ENCODE measurements around the gene MYORG. TPM values are rescaled to one million over a fixed set of nuclear protein-coding genes. Genes with fewer than 3 reads are reported as not detected.

The MYORG gene
- polyA plus RNA-seq, 1 experiment: 0.19 TPM

DNA sequence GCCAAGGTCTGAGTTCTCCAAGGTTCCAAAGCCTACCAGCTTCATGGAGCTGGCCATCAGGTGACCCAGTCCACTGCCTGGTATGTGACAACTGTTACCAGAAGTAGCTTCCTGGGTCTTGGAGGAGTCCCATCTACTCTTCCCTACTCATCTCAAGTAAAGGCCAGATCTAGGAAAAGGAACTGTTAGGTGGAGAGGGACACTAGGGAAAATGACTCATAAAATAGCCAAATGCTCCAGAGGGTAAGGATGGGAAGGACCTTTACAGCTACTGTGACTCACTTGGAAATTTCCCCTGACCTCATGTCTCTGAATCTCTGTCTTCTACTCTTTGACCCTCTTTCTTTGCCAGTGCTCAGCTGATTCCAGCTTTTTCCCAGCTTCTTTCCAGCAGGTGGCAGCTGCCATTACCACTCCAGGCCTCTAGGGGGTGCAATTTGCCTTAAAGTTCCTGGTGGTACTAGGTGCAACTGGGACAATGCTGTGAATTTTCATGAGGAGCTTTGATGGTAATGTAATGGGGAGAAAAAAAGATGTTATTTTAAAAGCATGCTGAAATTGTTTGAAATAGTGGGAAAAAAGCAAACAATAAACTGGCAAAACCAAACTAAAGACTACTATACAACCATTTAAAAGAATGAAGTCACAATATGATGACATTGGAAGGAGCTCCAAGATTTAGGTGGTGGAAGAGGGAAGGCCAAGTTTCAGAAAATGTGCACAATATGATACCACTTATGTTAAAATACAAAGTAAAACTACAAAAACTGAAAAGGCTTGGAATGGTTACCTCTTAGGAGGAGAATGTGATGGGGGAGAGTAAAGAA is 27.1 kb upstream of the MYORG start:
- ChIA-PET CTCF (interaction anchor here (0.5 to 4.4 kb wide), 72 partner anchors 9 to 478 kb away, joined by 3 to 139 read pairs (median 7); partner anchors contain the start of genes ARID3C, CNTFR, DNAI1 and ENHO), POLR2A (interaction anchor here (1.1 kb wide), 2 partner anchors 24 to 98 kb away, joined by 3 to 5 read pairs; no protein-coding TSS in a partner anchor)

DNA sequence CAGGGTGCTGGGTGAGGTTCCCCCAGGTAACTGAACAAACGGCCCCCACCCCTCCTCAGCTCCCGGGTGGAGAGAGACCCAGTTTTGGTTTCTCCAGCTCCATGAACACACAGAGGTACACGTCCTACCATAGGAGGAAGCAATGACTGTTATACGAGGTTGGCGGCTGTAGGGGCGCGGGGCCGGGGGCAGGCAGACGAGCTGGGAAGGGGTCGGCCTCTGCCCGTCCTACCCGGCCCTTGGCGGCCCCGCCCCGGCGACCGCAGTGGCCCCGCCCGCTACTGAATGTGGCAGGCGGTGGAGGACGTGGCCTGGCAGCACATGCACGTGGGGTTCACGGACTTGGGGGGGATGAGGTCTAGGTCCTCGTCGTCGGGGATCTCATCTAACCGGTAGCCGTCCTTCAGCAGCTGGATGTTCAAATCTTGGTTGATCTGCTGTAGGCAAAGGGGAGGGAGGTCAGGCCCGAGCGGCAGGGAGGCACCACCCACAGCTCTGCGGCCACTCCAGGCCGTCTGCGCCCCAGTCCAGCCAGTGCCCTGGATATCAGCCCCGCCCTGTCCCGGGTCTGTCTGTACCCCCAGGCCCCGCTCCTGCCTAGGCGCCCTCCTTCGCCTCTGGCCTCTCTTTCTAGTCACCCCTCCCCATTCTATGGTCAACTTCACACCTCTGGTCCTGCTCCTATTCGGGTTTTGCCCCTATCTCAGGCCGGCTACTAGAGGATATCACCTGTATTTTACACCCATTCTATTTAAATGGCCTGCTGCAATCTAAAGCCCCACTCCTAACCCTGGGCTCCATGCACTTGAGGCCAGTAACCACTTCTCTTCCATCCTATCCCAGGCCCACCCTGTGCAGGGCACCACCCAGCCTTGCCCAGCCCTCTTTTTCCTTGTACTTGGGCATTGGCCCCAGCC is 24.2 kb upstream of the MYORG start:
- CTCF ChIA-PET: no interaction called here
- no peak for TF ChIP-seq CTCF (IDR thresholded peaks at IDR 0.05; ENCODE audit: low read depth, low read length)
- H3K27me3 ChIP-seq (ENCODE audit: control insufficient read depth, insufficient read depth, low read length): no peaks in the 10 kb centered on the region
- H3K27ac ChIP-seq (ENCODE audit: low read depth, low read length): no peak overlapping the region
- H3K4me3 ChIP-seq (ENCODE audit: low read depth, low read length): no peak overlapping the region
- POLR2A ChIA-PET: no interaction called here
- H3K9me3 ChIP-seq (ENCODE audit: control insufficient read depth, insufficient read depth, low read length): no peaks in the 10 kb centered on the region
- DNase-seq (ENCODE audit: low read depth, low spot score): no peak

More for the DNA sequence above, 27.1 kb upstream of the MYORG start:
- TF ChIP-seq CTCF (IDR thresholded peaks at IDR 0.05; ENCODE audit: low read depth, low read length): peak; percentile 99
- no peaks in the 10 kb centered on the region for H3K27me3 ChIP-seq (ENCODE audit: control insufficient read depth, insufficient read depth, low read length)
- H3K4me3 ChIP-seq (ENCODE audit: low read depth, low read length): no peak overlapping the region
- peak; percentile 24 for DNase-seq (ENCODE audit: low read depth, low spot score)
- no peaks in the 10 kb centered on the region for H3K9me3 ChIP-seq (ENCODE audit: control insufficient read depth, insufficient read depth, low read length)
- no peak overlapping the region for H3K27ac ChIP-seq (ENCODE audit: low read depth, low read length)

GRCh38 chr9:34400275-34400674 is 23.6 kb upstream of the MYORG start:
- ChIA-PET CTCF (no interaction called here), POLR2A (no interaction called here)
- DNase-seq (ENCODE audit: low read depth, low spot score): no peak

GRCh38 chr9:34399729-34400128 is 23.0 kb upstream of the MYORG start:
- TF ChIP-seq CTCF (IDR thresholded peaks at IDR 0.05; ENCODE audit: low read depth, low read length): no peak
- no peaks in the 10 kb centered on the region for H3K9me3 ChIP-seq (ENCODE audit: control insufficient read depth, insufficient read depth, low read length)
- no peak overlapping the region for H3K4me3 ChIP-seq (ENCODE audit: low read depth, low read length)
- DNase-seq (ENCODE audit: low read depth, low spot score): no peak
- H3K27ac ChIP-seq (ENCODE audit: low read depth, low read length): no peak overlapping the region
- CTCF ChIA-PET: no interaction called here
- H3K27me3 ChIP-seq (ENCODE audit: control insufficient read depth, insufficient read depth, low read length): no peaks in the 10 kb centered on the region
- POLR2A ChIA-PET: no interaction called here

More at GRCh38 chr9:34400275-34400674, 23.6 kb upstream of the MYORG start:
- Histone ChIP-seq H3K9me3 (ENCODE audit: control insufficient read depth, insufficient read depth, low read length) (no peaks in the 10 kb centered on the region), H3K27me3 (ENCODE audit: control insufficient read depth, insufficient read depth, low read length) (no peaks in the 10 kb centered on the region), H3K27ac (ENCODE audit: low read depth, low read length) (no peak overlapping the region), H3K4me3 (ENCODE audit: low read depth, low read length) (no peak overlapping the region)
- 0 out of 2 replicates have a peak, but pooled peaks have one; percentile 5 for TF ChIP-seq CTCF (IDR thresholded peaks at IDR 0.05; ENCODE audit: low read depth, low read length)

All from AG04450 (cell line).